Neural progenitor cell (in vitro differentiated cells): ENCODE data around the gene SCIN. TPM values are rescaled to one million over a fixed set of nuclear protein-coding genes. Genes with fewer than 3 reads are reported as not detected.
"Not testable (repeated sequence)": the region's sequence is repeated elsewhere in the genome, so short reads cannot be mapped to it uniquely, and the experiment has no call there.

ENCODE experiments used
- DNase-seq: peaks from one replicate; pipeline ENCODE4 v3.0.0-alpha.2; 2016; ENCODE audit warnings: low spot score
- H2AFZ ChIP-seq: fragments of 200-600 bp; sonication (generic); replicated peaks from 2 replicates; pipeline ENCODE4 v1.6.1; 2016; ENCODE audit warnings: antibody characterized with exemption
- H3F3A ChIP-seq: fragments of 200-600 bp; sonication (generic); 2 replicates; pipeline ENCODE4 v1.6.1; 2016; ENCODE audit warnings: antibody characterized with exemption, low read depth
- H3K27ac ChIP-seq: fragments of 200-600 bp; sonication (generic); 2 replicates; pipeline ENCODE4 v1.5.1; 2016; ENCODE audit warnings: mild to moderate bottlenecking
- H3K27me3 ChIP-seq: fragments of 200-600 bp; sonication (generic); 2 replicates; pipeline ENCODE4 v1.6.1; 2016; ENCODE audit warnings: mild to moderate bottlenecking, moderate library complexity
- H3K36me3 ChIP-seq: fragments of 200-600 bp; sonication (generic); 2 replicates; pipeline ENCODE4 v1.5.1; 2016
- H3K4me1 ChIP-seq: fragments of 200-600 bp; sonication (generic); 2 replicates; pipeline ENCODE4 v1.6.1; 2016; ENCODE audit warnings: mixed run types
- H3K4me2 ChIP-seq: fragments of 200-600 bp; sonication (generic); 2 replicates; pipeline ENCODE4 v1.6.1; 2016
- H3K4me3 ChIP-seq: fragments of 200-600 bp; sonication (generic); 2 replicates; pipeline ENCODE4 v1.5.1; 2016
- H3K79me2 ChIP-seq: fragments of 200-600 bp; sonication (generic); 2 replicates; pipeline ENCODE4 v1.6.1; 2016; ENCODE audit warnings: low read depth
- H3K9ac ChIP-seq: fragments of 200-600 bp; sonication (generic); 2 replicates; pipeline ENCODE4 v1.6.1; 2016
- H3K9me3 ChIP-seq: fragments of 200-600 bp; sonication (generic); 2 replicates; pipeline ENCODE4 v1.5.1; 2016; ENCODE audit warnings: low read depth
- H4K20me1 ChIP-seq: fragments of 200-600 bp; sonication (generic); 2 replicates; pipeline ENCODE4 v1.6.1; 2016; ENCODE audit warnings: low read depth
- H3K27ac Mint-ChIP-seq: 3 replicates; pipeline ENCODE4 v1.8.0; 2021; ENCODE audit warnings: mixed read lengths
- H3K27me3 Mint-ChIP-seq: 2 replicates; pipeline ENCODE4 v1.8.0; 2022; ENCODE audit warnings: low read depth, mild to moderate bottlenecking, inconsistent platforms, moderate library complexity, mixed read lengths; ENCODE audit not compliant: insufficient read depth
- H3K36me3 Mint-ChIP-seq: 3 replicates; pipeline ENCODE4 v1.8.0; 2021; ENCODE audit warnings: mixed read lengths
- H3K4me1 Mint-ChIP-seq: 3 replicates; pipeline ENCODE4 v1.8.0; 2021; ENCODE audit warnings: mixed read lengths
- H3K4me3 Mint-ChIP-seq: 3 replicates; pipeline ENCODE4 v1.8.0; 2021; ENCODE audit warnings: mild to moderate bottlenecking, moderate library complexity, mixed read lengths
- H3K9me3 Mint-ChIP-seq: 3 replicates; pipeline ENCODE4 v1.8.0; 2020; ENCODE audit warnings: mixed read lengths
- EZH2 ChIP-seq: fragments of 200-600 bp; sonication (generic); IDR thresholded peaks from 2 replicates; pipeline ENCODE4 v1.6.1; 2017; ENCODE audit warnings: antibody characterized with exemption, mild to moderate bottlenecking, moderate library complexity
- EZH2phosphoT487 ChIP-seq: fragments of 200-600 bp; sonication (generic); IDR thresholded peaks from 2 replicates; pipeline ENCODE4 v1.6.1; 2017; ENCODE audit warnings: antibody characterized with exemption
- total RNA-seq: library from RNA; depleted of rRNA; stranded (reverse); fragments of >200 nt; gene quantifications from 2 replicates; pipeline ENCODE4 v1.2.3, GENCODE V29; 2015; ENCODE audit warnings: low replicate concordance
- TF ChIP-seq, protein P1 (sequence below): fragments of 200-600 bp; sonication (generic); IDR thresholded peaks from 2 replicates; pipeline ENCODE4 v1.5.1; 2017; ENCODE audit warnings: antibody characterized with exemption, mild to moderate bottlenecking

SCIN gene
- total RNA-seq, 1 donor from 2014 or later: not detected

DNA sequence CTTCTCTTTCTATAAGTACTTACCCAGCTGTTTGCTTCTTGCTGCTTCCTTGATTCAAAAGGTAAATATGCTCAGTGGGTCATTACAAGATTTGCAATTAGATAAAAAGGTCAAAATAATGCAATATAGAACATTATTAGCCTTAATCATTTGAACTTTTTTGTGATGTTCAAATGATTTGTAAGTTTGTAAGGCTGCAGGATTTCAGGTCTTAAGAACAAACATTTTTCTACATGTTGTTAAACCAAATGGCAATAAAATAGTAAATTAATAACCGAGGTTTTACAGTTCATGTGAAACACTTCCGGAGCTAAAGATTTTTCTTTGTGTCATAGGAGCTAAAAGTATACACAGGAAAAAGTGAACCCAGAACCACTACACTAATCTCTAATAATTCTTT is 16.2 kb upstream of the SCIN start:
- H3K4me1 Mint-ChIP-seq: no peaks in the 10 kb centered on the region

DNA sequence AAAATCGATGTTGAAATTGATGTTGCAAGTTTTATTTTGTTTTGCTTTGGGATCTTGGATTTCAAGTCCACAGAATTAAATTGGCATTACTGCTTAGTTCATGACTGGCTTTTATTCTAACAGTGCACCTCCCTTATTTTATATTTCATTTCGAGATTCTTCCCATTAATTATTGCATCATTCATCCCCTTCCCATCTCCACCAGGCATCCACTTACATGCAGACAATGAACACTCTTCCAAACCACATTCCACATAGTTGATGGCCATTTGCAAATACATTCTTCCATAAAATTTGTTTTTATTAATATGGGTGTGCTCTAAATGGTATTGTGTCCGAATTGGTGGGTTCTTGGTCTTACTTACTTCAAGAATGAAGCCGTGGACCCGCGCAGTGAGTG is 15.6 kb upstream of the SCIN start:
- Histone ChIP-seq H3K36me3 (no peaks in the 10 kb centered on the region), H3K27me3 (no peaks in the 10 kb centered on the region), H3K4me1 (no peaks in the 10 kb centered on the region), H3K4me2 (no peak overlapping the region), H3K27ac (no peak overlapping the region), H4K20me1 (no peaks in the 10 kb centered on the region), H3F3A (no peaks in the 10 kb centered on the region), H3K9me3 (no peaks in the 10 kb centered on the region), H3K79me2 (no peaks in the 10 kb centered on the region), H3K4me3 (no peak overlapping the region), H3K9ac (no peak overlapping the region), H2AFZ (no peak overlapping the region)
- no peak overlapping the region for H3K27ac Mint-ChIP-seq
- no peaks in the 10 kb centered on the region for H3K4me1 Mint-ChIP-seq
- DNase-seq: no peak
- H3K27me3 Mint-ChIP-seq: peaks cover 2% of the 10 kb centered on the region
- H3K4me3 Mint-ChIP-seq: no peak overlapping the region
- no peaks in the 10 kb centered on the region for H3K36me3 Mint-ChIP-seq
- TF ChIP-seq, protein P1, sequence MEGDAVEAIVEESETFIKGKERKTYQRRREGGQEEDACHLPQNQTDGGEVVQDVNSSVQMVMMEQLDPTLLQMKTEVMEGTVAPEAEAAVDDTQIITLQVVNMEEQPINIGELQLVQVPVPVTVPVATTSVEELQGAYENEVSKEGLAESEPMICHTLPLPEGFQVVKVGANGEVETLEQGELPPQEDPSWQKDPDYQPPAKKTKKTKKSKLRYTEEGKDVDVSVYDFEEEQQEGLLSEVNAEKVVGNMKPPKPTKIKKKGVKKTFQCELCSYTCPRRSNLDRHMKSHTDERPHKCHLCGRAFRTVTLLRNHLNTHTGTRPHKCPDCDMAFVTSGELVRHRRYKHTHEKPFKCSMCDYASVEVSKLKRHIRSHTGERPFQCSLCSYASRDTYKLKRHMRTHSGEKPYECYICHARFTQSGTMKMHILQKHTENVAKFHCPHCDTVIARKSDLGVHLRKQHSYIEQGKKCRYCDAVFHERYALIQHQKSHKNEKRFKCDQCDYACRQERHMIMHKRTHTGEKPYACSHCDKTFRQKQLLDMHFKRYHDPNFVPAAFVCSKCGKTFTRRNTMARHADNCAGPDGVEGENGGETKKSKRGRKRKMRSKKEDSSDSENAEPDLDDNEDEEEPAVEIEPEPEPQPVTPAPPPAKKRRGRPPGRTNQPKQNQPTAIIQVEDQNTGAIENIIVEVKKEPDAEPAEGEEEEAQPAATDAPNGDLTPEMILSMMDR: no peak
- TF ChIP-seq EZH2phosphoT487 (no peak), EZH2 (no peak)
- H3K9me3 Mint-ChIP-seq: peaks cover 3% of the 10 kb centered on the region

More for the DNA sequence above, 16.2 kb upstream of the SCIN start:
- Histone ChIP-seq H3K27ac (no peak overlapping the region), H3K4me1 (no peaks in the 10 kb centered on the region), H3K36me3 (no peaks in the 10 kb centered on the region), H3F3A (no peaks in the 10 kb centered on the region), H2AFZ (no peak overlapping the region), H3K9ac (no peak overlapping the region), H4K20me1 (no peaks in the 10 kb centered on the region), H3K9me3 (no peaks in the 10 kb centered on the region), H3K4me3 (no peak overlapping the region), H3K79me2 (no peaks in the 10 kb centered on the region), H3K4me2 (no peak overlapping the region), H3K27me3 (no peaks in the 10 kb centered on the region)
- TF ChIP-seq EZH2: no peak
- TF ChIP-seq, protein P1: no peak
- no peak for TF ChIP-seq EZH2phosphoT487
- Mint-ChIP-seq H3K36me3 (no peaks in the 10 kb centered on the region), H3K4me3 (no peak overlapping the region), H3K27me3 (peaks cover 2% of the 10 kb centered on the region), H3K27ac (no peak overlapping the region), H3K9me3 (peaks cover 3% of the 10 kb centered on the region)
- no peak for DNase-seq

DNA sequence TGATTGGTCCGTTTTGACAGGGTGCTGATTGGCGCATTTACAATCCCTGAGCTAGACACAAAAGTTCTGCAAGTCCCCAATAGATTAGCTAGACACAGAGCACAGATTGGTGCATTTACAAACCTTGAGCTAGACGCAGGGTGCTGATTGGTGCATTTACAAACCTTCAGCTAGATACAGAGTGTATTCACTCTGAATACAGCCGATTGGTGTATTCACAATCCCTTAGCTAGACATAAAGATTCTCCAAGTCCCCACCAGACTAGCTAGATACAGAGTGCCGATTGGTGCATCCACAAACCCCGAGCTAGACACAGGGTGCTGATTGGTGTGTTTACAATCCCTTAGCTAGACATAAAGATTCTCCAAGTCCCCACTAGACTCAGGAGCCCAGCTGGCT is 14.8 kb upstream of the SCIN start:
- not testable (repeated sequence) for H3K9me3 Mint-ChIP-seq, H3K27me3 ChIP-seq, H3K9me3 ChIP-seq, H4K20me1 ChIP-seq, H3K27ac ChIP-seq, H3K79me2 ChIP-seq, H2AFZ ChIP-seq, H3K4me1 ChIP-seq, H3K4me3 ChIP-seq, H3K4me2 ChIP-seq, H3K27me3 Mint-ChIP-seq, H3K27ac Mint-ChIP-seq, H3K4me3 Mint-ChIP-seq, H3K36me3 ChIP-seq, H3K4me1 Mint-ChIP-seq, H3F3A ChIP-seq, H3K36me3 Mint-ChIP-seq, DNase-seq, H3K9ac ChIP-seq

DNA sequence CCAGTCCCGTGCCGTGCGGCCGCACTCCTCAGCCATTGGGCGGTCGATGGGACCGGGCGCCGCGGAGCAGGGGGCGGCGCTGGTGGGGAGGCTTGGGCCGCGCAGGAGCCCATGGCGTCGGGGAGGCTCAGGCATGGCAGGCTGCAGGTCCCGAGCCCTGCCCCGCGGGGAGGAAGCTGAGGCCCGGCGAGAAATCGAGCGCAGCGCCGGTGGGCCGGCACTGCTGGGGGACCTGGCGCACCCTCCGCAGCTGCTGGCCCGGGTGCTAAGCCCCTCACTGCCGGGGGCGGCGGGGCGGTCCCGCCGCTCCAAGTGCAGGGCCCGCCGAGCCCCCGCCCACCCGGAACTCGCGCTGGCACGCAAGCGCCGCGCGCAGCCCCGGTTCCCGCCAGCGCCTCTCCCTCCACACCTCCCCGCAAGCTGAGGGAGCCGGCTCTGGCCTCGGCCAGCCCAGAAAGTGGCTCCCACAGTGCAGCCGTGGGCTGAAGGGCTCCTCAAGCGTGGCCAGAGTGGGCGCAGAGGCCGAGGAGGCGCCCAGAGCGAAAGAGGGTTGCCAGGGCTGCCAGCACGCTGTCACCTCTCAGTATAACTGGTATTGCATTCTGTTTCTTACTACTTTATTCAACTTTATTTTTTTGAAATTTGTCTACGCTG is 14.3 kb upstream of the SCIN start:
- H3F3A ChIP-seq, H3K36me3 ChIP-seq, H2AFZ ChIP-seq, DNase-seq, H3K27ac ChIP-seq, H3K4me1 ChIP-seq, H3K4me2 ChIP-seq, H3K9me3 ChIP-seq, H3K4me1 Mint-ChIP-seq, H3K4me3 ChIP-seq, H3K4me3 Mint-ChIP-seq, H3K9me3 Mint-ChIP-seq, H3K27me3 ChIP-seq, H3K79me2 ChIP-seq, H4K20me1 ChIP-seq, H3K27ac Mint-ChIP-seq, H3K27me3 Mint-ChIP-seq, H3K36me3 Mint-ChIP-seq, H3K9ac ChIP-seq: not testable (repeated sequence)
